ENCODE data around the gene TWSG1. TPM values are rescaled to one million over a fixed set of nuclear protein-coding genes. Genes with fewer than 3 reads are reported as not detected.
"Not testable (repeated sequence)": the region's sequence is repeated elsewhere in the genome, so short reads cannot be mapped to it uniquely, and the experiment has no call there.

The TWSG1 gene
- polyA plus RNA-seq, 3 donors, result 86.9 to 97.0 (median 86.9) TPM

DNA sequence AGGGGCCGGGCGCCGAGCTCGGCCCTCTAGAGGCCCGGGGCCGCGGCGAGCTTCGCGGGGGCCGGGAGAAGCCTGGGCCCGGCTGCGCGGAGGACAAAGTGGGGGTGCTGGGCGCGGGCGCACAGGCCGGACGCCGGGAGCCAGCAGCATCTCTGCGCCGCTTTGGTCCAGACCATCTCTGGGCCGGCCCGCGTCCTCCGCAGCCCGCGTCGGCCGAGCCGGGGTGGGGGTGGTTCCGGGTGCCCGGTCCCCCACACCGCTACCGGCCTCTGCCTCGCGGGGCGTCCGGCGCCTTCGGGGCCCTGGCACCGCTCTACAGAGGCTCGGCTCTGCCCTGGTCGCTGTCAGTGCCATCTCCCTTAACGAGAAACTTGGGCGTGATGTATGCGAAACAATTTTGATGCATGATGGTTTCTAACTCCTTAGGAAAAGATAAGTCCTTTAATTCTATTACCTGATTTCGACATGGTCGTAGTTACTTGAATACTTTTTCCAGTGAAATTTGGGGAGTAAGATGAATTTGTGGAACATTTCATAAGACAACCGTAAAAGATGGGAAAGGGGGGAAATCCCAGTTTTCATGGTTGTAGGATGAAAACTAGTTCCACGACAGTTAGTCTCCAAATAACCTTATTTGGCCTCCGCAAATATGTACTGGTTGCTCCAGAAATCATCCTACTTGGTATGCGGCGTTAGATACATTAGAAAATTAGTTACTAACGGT is 562 bp downstream of the TWSG1 start:
- DNase-seq (ENCODE audit: low read depth in 3 of 3, low spot score in 2 of 3), result peak in 2 of 3 donors; percentile 12 to 51

DNA sequence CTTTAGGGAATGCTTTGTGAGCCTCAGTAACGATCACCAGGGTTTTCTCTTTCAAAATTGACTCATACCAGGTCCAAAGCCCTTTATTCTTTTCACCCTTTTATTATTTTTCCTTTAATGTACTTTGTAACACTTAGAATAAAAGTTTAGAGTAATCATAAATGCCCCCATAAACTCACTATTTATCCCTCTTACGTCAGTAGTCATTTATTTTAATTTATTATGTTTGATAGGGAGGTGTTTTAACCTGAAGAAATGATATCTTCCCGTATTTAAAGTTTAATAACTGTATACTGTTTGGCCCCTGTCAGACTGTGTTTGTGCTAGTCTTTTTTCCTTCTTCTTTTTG is 1.1 kb downstream of the TWSG1 start:
- no peak for DNase-seq (ENCODE audit: low read depth in 3 of 3, low spot score in 2 of 3)

DNA sequence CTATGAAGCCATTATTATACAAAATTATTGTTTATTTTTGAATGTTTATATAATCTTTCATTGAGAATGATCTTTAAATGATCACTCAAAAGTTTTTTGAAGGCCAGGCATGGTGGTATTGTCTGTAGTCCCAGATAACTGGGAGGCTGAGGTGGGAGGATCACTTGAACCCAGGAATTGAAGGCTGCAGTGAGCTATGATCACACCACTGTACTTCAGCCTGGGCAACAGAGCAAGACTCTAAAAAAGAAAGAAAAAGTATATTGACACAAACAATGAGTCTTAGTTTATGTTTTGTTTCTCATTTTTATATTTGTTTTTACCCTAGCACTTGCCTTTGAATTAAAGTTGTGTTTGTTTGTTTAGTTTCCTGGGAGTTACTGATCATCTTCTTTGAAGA is 2.3 kb downstream of the TWSG1 start:
- no peak for DNase-seq (ENCODE audit: low read depth in 3 of 3, low spot score in 2 of 3)

- no peak for DNase-seq (ENCODE audit: low read depth in 3 of 3, low spot score in 2 of 3)
Measured at GRCh38 chr18:9337873-9338272, 3.3 kb downstream of the TWSG1 start.

GRCh38 chr18:9340472-9340871 is 5.9 kb downstream of the TWSG1 start:
- DNase-seq (ENCODE audit: low read depth in 3 of 3, low spot score in 2 of 3), result no peak

- DNase-seq (ENCODE audit: low read depth in 3 of 3, low spot score in 2 of 3), result no peak
Measured at GRCh38 chr18:9343577-9343976, 9.0 kb downstream of the TWSG1 start.

GRCh38 chr18:9346775-9347174 is 12.2 kb downstream of the TWSG1 start:
- DNase-seq (ENCODE audit: low read depth in 3 of 3, low spot score in 2 of 3), result no peak

DNA sequence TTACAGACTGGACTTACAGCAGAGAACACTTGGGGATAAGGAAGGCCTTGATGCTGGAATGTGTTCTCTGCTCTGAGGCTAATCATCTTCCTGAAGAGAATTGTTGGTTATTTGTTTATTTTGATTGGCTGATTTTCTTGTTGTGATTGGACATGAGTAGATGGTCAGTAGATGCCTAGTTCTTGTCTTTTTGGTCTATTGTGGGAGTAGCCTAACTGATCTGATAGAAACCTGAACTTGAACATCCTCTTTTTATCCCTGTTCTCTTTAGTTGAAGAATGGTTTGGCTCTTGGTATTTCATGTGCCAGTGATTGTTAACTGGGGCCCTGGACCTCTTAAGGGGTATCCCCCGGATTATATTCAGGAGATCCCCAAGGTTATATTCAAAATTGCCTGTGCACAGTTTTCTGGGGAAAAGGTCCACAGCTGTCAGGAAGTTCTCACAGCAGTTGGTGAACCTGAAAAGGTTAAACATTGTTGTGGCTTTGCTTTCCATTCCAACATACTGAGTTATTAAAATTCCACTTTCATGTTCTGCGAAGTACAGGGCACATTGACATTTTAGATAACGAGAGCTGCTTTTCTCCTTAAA is 13.6 kb downstream of the TWSG1 start:
- DNase-seq (ENCODE audit: low read depth in 3 of 3, low spot score in 2 of 3), result no peak

DNA sequence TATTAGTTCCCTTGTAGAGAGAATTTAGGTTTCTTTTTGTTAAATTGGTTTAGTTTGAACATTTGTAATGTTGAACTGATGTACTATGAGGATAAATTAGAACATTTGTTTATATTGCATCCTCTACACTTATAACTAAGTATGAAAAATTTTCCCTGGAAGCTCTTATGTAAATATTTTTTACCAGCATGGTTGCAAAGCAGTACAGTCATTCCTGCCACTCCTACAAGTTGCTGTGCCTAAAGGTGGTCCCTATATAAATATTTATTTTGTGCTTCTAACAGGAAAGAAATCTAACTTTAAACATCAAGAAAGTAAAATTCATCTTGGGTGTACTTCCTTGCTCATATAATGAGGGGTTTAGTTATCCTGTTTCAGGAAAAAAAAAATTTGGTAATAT is 14.2 kb downstream of the TWSG1 start:
- DNase-seq (ENCODE audit: low read depth in 3 of 3, low spot score in 2 of 3), result no peak

DNA sequence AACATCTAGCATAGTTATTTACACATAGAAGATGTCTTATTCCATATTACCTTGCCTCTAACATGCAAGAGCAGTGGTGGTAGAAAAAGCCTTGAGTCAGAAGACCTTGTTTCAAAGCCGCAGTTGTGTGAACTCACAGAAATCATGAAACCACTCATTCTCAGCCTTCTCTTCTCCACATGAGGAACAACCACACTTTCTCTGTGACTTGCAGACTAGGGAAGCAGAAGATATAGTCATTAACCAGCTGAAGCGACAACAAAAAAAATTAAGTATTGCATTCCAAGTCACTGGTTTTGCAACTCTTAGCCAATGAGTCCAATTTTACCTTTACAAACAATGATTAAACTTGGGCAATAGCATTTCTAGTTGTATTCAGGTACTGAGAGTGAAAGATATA is 19.0 kb downstream of the TWSG1 start:
- no peak for DNase-seq (ENCODE audit: low read depth in 3 of 3, low spot score in 2 of 3)

DNA sequence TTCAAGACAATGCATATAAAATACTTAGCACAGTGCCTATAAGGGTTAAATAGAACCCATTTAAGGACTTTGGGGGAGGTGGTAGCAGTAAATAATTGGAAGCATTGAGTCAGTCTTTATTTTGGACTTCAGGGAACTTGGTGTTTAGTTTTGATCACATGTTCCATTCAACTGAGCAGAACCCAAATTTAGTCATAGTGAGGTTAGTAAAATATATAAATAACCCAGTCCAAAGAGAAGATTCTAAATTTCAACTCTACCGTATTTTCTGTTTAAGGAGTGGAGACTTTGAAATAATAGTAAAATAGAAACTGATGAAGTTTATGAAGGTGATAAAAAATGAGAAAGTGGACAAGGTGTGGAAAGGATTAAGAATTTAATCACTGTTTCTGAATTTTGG is 19.7 kb downstream of the TWSG1 start:
- no peak for DNase-seq (ENCODE audit: low read depth in 3 of 3, low spot score in 2 of 3)

DNA sequence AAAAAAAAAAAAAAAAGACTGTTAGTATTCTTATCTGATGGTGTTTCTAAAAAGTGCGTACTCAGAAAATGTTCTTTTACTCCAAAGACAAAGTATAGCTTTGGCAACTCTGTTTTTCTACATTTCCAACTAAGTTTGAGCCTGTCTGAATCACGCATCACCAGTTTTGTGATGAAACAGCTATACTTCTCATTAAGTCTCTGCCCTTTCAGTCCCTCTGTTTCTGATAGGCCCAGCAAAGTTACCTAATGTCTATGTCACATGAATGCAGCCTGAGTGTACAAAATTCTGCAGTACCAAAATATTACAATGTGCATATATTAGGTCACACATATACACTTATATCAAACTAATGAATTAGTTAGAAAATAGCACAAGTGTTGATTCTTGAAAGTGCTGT is 22.4 kb downstream of the TWSG1 start:
- no peak for DNase-seq (ENCODE audit: low read depth in 3 of 3, low spot score in 2 of 3)

DNA sequence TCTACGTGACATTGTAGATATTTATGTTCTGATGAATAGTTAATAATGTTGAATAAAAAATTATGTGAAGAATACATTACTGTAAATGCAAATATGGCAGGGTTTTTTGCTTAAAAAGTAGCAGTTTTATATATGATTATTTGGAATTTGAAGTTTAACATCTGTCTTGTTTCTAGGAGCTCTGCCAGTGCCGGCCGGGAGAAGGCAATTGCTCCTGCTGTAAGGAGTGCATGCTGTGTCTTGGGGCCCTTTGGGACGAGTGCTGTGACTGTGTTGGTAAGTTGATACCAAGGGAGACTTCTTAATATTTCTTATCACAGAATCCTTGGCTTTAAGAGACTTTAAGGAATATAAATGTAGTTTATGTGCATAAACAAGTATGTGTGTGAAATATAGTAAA is 25.2 kb downstream of the TWSG1 start:
- no peak for DNase-seq (ENCODE audit: low read depth in 3 of 3, low spot score in 2 of 3)

DNA sequence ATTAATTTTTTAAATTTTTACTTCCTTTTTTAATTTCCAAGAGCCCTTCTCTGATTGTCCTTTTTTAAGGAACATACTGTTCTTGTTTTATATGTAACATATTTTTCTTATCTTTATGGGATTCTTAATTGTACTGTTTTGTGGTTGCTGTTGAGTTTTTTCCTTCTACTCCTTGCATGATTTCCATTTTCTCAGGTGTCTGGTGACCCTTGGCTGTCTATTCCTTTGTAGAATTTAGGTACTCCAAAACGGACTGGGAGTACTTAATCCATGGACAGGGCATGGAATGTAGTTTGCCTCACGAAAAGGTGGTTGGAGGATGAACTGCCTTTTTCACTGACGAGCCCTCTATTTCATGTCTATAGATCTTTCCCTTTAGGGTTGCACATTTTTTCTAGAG is 26.6 kb downstream of the TWSG1 start:
- no peak for DNase-seq (ENCODE audit: low read depth in 3 of 3, low spot score in 2 of 3)

GRCh38 chr18:9362869-9363268 is 28.3 kb downstream of the TWSG1 start:
- no peak for DNase-seq (ENCODE audit: low read depth in 3 of 3, low spot score in 2 of 3)

- no peak for DNase-seq (ENCODE audit: low read depth in 3 of 3, low spot score in 2 of 3)
Measured at GRCh38 chr18:9364242-9364641, 29.7 kb downstream of the TWSG1 start.

- no peak for DNase-seq (ENCODE audit: low read depth in 3 of 3, low spot score in 2 of 3)
Measured at GRCh38 chr18:9365406-9365805, 30.8 kb downstream of the TWSG1 start.

- peak in 1 of 3 donors; percentile 32 for DNase-seq (ENCODE audit: low read depth in 3 of 3, low spot score in 2 of 3)
Measured at GRCh38 chr18:9366126-9366714, 31.6 kb downstream of the TWSG1 start.

GRCh38 chr18:9373254-9373653 is 38.7 kb downstream of the TWSG1 start:
- DNase-seq (ENCODE audit: low read depth in 3 of 3, low spot score in 2 of 3), result not testable (repeated sequence)

DNA sequence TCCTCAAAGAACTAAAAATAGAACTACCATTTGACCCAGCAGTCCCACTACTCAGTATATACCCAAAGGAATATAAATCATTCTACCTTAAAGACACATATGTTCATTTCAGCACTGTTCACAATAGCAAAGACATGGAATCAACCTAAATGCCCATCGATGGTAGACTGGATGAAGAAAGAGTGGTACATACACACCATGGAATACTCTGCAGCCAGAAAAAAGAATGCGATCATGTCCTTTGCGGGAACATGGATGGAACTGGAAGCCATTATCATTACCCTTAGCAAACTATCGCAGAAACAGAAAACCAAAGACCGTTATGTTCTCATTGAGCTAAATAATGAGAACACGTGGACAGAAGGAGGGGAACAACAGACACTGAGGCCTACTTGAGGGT is 44.5 kb downstream of the TWSG1 start:
- no peak for DNase-seq (ENCODE audit: low read depth in 3 of 3, low spot score in 2 of 3)

GRCh38 chr18:9380101-9380500 is 45.5 kb downstream of the TWSG1 start:
- no peak for DNase-seq (ENCODE audit: low read depth in 3 of 3, low spot score in 2 of 3)

DNA sequence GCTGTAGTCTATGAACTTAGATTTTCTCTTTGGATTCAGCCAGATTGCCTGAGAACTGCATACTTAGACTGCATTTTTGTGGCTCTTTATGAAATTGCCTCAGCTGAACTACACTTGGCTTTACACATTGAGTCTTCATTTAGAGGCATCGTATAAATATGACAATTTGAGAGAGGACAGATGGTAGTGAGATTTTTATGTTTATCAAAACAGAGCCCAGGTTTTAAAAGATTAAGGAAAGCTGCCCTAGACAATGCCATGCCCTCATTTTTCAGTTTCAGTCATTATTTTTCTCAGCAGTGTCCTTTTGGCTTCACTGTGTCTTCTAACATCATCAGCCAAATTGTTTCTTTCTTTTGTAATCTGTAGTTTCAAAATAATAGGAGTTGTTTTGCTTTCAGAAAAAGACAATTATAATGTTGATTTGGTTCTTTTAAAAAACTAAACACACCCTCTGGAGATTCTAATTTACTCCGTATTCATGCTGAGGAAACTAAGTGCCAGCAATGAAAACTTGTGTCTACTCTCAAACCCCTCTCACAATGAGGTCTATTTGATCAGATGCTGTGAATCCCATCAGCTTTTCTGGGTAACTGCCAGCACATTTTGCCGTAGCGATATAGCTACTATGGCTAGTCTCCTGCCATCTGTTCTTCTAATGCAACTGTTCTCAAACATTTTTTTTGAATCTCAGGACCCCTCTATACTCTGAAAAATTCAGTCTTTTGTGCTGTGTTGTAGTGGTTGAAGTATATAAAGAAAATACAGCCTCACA is 46.2 kb downstream of the TWSG1 start:
- DNase-seq (ENCODE audit: low read depth in 3 of 3, low spot score in 2 of 3), result no peak

All from right renal cortex interstitium (tissue), 3 donors.